ENCODE measurements around the gene ETF1.

DNA sequence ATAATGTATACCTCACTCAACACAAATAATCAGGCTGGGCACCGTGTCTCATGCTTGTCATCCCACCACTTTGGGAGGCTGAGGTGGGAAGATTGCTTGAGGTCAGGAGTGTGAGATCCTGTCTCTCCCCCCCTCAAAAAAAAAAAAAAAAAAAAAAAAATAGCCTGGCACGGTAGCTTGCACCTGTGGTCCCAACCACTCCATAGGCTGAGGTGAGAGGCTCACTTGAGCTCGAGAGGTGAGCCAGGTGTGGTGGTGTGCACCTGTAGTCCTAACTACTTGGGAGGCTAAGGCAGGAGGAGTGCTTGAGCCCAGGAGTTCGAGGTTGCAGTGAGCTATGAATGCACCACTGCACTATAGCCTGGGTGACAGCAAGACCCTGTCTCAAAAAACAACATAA is 9.6 kb upstream of the ETF1 start:
- TF ChIP-seq, protein P1, sequence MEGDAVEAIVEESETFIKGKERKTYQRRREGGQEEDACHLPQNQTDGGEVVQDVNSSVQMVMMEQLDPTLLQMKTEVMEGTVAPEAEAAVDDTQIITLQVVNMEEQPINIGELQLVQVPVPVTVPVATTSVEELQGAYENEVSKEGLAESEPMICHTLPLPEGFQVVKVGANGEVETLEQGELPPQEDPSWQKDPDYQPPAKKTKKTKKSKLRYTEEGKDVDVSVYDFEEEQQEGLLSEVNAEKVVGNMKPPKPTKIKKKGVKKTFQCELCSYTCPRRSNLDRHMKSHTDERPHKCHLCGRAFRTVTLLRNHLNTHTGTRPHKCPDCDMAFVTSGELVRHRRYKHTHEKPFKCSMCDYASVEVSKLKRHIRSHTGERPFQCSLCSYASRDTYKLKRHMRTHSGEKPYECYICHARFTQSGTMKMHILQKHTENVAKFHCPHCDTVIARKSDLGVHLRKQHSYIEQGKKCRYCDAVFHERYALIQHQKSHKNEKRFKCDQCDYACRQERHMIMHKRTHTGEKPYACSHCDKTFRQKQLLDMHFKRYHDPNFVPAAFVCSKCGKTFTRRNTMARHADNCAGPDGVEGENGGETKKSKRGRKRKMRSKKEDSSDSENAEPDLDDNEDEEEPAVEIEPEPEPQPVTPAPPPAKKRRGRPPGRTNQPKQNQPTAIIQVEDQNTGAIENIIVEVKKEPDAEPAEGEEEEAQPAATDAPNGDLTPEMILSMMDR (IDR thresholded peaks at IDR 0.05) = no peak
- TF ChIP-seq ZFX (IDR thresholded peaks at IDR 0.05; ENCODE audit: borderline replicate concordance) = no peak

Data from 22Rv1 (cell line).